Breast epithelium (tissue), 3 donors: ENCODE measurements around the gene TMED7.

ENCODE experiments used
- CTCF ChIP-seq, 3 donors: fragments of 450-650 bp; IDR thresholded peaks; one replicate each; pipeline ENCODE4 v1.5.1; 2016 to 2017; ENCODE audit warnings: antibody characterized with exemption in 3 of 3, mild to moderate bottlenecking in 3 of 3, moderate library complexity in 3 of 3
- POLR2A ChIP-seq: fragments of 450-650 bp; IDR thresholded peaks from one replicate; pipeline ENCODE4 v1.6.1; 2016; ENCODE audit warnings: antibody characterized with exemption, mild to moderate bottlenecking, moderate library complexity
- POLR2AphosphoS5 ChIP-seq, 3 donors: sonication (generic); formaldehyde crosslinking; IDR thresholded peaks; one replicate each; pipeline ENCODE4 v1.6.1; 2017; ENCODE audit warnings: antibody characterized with exemption in 3 of 3

GRCh38 chr5:115656404-115656803 is 30.6 kb upstream of the TMED7 start:
- TF ChIP-seq CTCF (IDR thresholded peaks at IDR 0.05) (no peak), POLR2A (no peak), POLR2AphosphoS5 (IDR thresholded peaks at IDR 0.05) (no peak)
